Activated gamma-delta T cell treated with Interleukin-2 at 50 U/mL for 16 hours (primary cell): ENCODE data around the gene DRC7.

Source experiments
- DNase-seq: peaks from one replicate; pipeline ENCODE4 v3.0.0-alpha.2; 2020

The DRC7 gene

GRCh38 chr16:57754354-57755060, 59.9 kb downstream of the DRC7 start:
- no peak for DNase-seq

- DNase-seq, result no peak
These were observed 60.6 kb downstream of the DRC7 start for GRCh38 chr16:57755061-57755684.

- no peak for DNase-seq
These were observed 61.3 kb downstream of the DRC7 start for GRCh38 chr16:57755726-57756423.

- DNase-seq, result no peak
These were observed 62.1 kb downstream of the DRC7 start for GRCh38 chr16:57756424-57757325.

GRCh38 chr16:57757326-57757786, 62.8 kb downstream of the DRC7 start:
- DNase-seq, result peak; percentile 91

- DNase-seq, result no peak
These were observed 63.3 kb downstream of the DRC7 start for GRCh38 chr16:57757883-57758282.

- DNase-seq, result no peak
These were observed 63.9 kb downstream of the DRC7 start for GRCh38 chr16:57758331-57759117.

- DNase-seq, result no peak
These were observed 64.5 kb downstream of the DRC7 start for GRCh38 chr16:57759131-57759530.

- no peak for DNase-seq
These were observed 65.1 kb downstream of the DRC7 start for GRCh38 chr16:57759541-57760356.

GRCh38 chr16:57760357-57761160, 66.0 kb downstream of the DRC7 start:
- DNase-seq, result no peak

GRCh38 chr16:57761301-57761700, 66.7 kb downstream of the DRC7 start:
- no peak for DNase-seq

GRCh38 chr16:57761957-57762356, 67.4 kb downstream of the DRC7 start:
- DNase-seq, result no peak

GRCh38 chr16:57762365-57763040, 67.9 kb downstream of the DRC7 start:
- DNase-seq, result no peak

- no peak for DNase-seq
These were observed 68.8 kb downstream of the DRC7 start for GRCh38 chr16:57763285-57764005.

GRCh38 chr16:57764006-57764340, 69.4 kb downstream of the DRC7 start:
- no peak for DNase-seq

GRCh38 chr16:57764341-57765159, 69.9 kb downstream of the DRC7 start:
- no peak for DNase-seq

- DNase-seq, result no peak
These were observed 70.6 kb downstream of the DRC7 start for GRCh38 chr16:57765160-57765728.
